ENCODE measurements around the gene DOCK4.
"Not testable (repeated sequence)": the region's sequence is repeated elsewhere in the genome, so short reads cannot be mapped to it uniquely, and the experiment has no call there.

Gene DOCK4

GRCh38 chr7:112130729-112131410 is 75.3 kb downstream of the DOCK4 start:
- no peak for DNase-seq (ENCODE audit: low read depth)
- TF ChIP-seq, protein P1, sequence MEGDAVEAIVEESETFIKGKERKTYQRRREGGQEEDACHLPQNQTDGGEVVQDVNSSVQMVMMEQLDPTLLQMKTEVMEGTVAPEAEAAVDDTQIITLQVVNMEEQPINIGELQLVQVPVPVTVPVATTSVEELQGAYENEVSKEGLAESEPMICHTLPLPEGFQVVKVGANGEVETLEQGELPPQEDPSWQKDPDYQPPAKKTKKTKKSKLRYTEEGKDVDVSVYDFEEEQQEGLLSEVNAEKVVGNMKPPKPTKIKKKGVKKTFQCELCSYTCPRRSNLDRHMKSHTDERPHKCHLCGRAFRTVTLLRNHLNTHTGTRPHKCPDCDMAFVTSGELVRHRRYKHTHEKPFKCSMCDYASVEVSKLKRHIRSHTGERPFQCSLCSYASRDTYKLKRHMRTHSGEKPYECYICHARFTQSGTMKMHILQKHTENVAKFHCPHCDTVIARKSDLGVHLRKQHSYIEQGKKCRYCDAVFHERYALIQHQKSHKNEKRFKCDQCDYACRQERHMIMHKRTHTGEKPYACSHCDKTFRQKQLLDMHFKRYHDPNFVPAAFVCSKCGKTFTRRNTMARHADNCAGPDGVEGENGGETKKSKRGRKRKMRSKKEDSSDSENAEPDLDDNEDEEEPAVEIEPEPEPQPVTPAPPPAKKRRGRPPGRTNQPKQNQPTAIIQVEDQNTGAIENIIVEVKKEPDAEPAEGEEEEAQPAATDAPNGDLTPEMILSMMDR (IDR thresholded peaks at IDR 0.05; ENCODE audit: insufficient read depth, low read depth, low read length, missing control alignments) = no peak
- no peak overlapping the region for H3K4me3 ChIP-seq (ENCODE audit: low read depth, low read length)

DNA sequence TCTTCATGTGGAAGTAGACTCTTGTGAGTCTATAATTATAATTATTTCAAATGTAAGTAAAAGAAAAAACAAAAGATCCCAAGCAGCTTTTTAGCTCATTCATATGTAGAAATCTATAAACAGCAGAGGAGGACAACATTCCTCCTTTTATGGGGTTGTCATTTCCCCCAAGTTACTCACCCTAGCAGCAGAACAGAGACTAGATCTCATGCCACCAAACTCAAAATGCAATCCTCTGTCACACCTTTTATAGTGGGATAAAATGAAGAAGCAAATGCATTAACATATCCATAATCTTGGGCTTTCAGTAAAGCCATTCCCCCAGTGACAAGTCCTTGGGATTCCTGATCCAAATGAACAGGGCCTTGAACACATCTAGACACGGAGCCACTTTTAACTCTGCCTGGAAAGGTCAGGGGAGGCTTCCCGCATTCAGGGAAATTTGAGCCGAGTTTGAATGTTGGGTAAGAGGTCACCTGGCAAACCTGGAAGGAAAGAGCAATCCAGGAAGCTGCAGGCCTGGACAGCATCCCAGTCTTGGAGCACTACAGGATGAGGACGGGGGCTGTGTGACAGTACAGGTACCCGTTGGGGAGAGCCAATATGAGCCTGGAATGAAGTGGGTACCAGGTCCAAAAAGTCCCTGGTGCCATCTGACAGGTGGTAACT is 76.4 kb downstream of the DOCK4 start:
- no peak overlapping the region for H3K4me3 ChIP-seq (ENCODE audit: low read depth, low read length)
- DNase-seq (ENCODE audit: low read depth) = no peak
- TF ChIP-seq, protein P1 (IDR thresholded peaks at IDR 0.05; ENCODE audit: insufficient read depth, low read depth, low read length, missing control alignments) = no peak

- not testable (repeated sequence) for DNase-seq (ENCODE audit: low read depth); H3K4me3 ChIP-seq (ENCODE audit: low read depth, low read length)
Observed at GRCh38 chr7:112128461-112129425, 77.5 kb downstream of the DOCK4 start.

DNA sequence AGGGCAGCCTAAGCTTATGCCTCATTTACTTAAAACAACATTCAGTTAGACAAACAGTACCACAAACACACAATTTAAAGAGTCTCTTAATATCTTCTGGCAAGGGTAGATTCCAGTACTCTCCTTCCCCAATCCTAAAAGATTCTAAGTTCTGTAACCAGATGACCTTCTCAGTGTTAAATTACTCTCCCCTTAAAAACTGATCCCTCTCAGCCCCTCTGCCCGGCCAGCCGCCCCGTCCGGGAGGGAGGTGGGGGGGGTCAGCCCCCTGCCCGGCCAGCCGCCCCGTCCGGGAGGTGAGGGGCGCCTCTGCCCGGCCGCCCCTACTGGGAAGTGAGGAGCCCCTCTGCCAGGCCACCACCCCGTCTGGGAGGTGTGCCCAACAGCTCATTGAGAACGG is 78.2 kb downstream of the DOCK4 start:
- not testable (repeated sequence) for DNase-seq (ENCODE audit: low read depth); H3K4me3 ChIP-seq (ENCODE audit: low read depth, low read length)

DNA sequence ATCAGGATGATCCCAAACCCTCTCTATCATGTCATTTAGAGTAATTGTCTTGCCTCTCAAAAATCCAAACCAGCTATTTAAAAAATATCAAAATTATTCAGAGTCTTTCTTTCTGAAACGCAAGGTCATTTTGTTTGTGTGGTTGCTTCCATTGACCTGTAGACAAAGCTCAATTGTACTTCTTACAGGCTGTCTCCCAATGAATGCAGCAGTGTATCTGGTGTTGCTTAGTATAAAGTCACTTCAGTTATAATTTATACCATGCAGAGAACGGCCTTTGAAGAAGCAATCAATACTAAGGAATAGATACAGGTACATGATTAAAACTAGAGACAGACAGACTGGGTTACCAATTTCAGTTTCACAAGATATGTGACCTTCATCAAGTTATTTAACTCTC is 80.9 kb downstream of the DOCK4 start:
- no peak overlapping the region for H3K4me3 ChIP-seq (ENCODE audit: low read depth, low read length)
- TF ChIP-seq, protein P1 (IDR thresholded peaks at IDR 0.05; ENCODE audit: insufficient read depth, low read depth, low read length, missing control alignments) = no peak
- DNase-seq (ENCODE audit: low read depth) = no peak

DNA sequence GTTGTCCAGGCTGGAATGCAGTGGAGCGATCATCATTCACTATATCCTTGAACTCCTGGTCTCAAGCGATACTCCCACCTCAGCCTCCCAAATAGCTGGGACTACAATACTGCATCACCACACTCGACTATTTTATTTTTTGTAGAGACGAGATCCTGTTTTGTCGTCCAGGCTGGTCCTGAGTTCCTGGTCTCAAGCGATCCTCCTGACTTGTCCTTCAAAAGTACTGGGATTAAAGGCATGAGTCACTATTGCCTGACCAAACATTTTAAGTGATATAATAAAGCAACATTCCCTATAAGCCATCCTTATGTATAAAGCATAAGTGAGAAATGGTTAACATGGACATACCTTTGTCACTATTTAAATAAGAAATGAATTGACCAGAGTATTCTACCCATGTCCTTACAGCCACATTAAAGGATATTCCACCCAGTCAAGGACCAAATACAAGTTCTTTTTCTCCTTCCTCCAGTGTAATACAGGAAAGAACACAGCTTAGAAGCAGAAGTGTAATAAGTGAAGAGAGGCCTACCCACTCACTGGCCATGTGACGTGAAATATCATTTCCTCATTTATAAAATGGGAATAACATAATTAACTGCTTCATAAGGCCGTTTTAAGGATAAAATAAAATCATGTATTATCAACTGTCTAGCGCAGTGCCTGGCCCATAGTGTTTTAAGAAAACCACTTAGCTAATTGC is 82.0 kb downstream of the DOCK4 start:
- no peak overlapping the region for H3K4me3 ChIP-seq (ENCODE audit: low read depth, low read length)
- DNase-seq (ENCODE audit: low read depth) = no peak
- TF ChIP-seq, protein P1 (IDR thresholded peaks at IDR 0.05; ENCODE audit: insufficient read depth, low read depth, low read length, missing control alignments) = no peak

- no peak for DNase-seq (ENCODE audit: low read depth)
- TF ChIP-seq, protein P1 (IDR thresholded peaks at IDR 0.05; ENCODE audit: insufficient read depth, low read depth, low read length, missing control alignments) = no peak
- no peak overlapping the region for H3K4me3 ChIP-seq (ENCODE audit: low read depth, low read length)
Observed at GRCh38 chr7:112122798-112123197, 83.4 kb downstream of the DOCK4 start.
